Measurements from ENCODE around the gene KSR2. TPM values are rescaled to one million over a fixed set of nuclear protein-coding genes. Genes with fewer than 3 reads are reported as not detected.
"Not testable (repeated sequence)": the region's sequence is repeated elsewhere in the genome, so short reads cannot be mapped to it uniquely, and the experiment has no call there.

The KSR2 gene
- total RNA-seq, 1 donor from 2014 or later: 0.78 TPM

- DNase-seq: no peak
Observed at GRCh38 chr12:117821480-117822175, 147.2 kb downstream of the KSR2 start.

GRCh38 chr12:117820216-117820907, 148.4 kb downstream of the KSR2 start:
- no peak for DNase-seq

- DNase-seq: no peak
Observed at GRCh38 chr12:117819160-117819559, 149.6 kb downstream of the KSR2 start.

- DNase-seq: no peak
Observed at GRCh38 chr12:117818400-117818799, 150.4 kb downstream of the KSR2 start.

GRCh38 chr12:117809509-117809908, 159.3 kb downstream of the KSR2 start:
- DNase-seq: no peak

GRCh38 chr12:117807946-117808345, 160.8 kb downstream of the KSR2 start:
- DNase-seq: no peak

- DNase-seq: no peak
Observed at GRCh38 chr12:117807355-117807754, 161.4 kb downstream of the KSR2 start.

- no peak for DNase-seq
Observed at GRCh38 chr12:117805865-117806264, 162.9 kb downstream of the KSR2 start.

- DNase-seq: no peak
Observed at GRCh38 chr12:117803001-117803400, 165.8 kb downstream of the KSR2 start.

- not testable (repeated sequence) for DNase-seq
Observed at GRCh38 chr12:117800711-117801110, 168.1 kb downstream of the KSR2 start.

- DNase-seq: no peak
Observed at GRCh38 chr12:117797202-117797601, 171.6 kb downstream of the KSR2 start.

- no peak for DNase-seq
Observed at GRCh38 chr12:117792877-117793424, 175.8 kb downstream of the KSR2 start.

- DNase-seq: no peak
Observed at GRCh38 chr12:117792471-117792870, 176.3 kb downstream of the KSR2 start.

GRCh38 chr12:117790948-117791347, 177.8 kb downstream of the KSR2 start:
- DNase-seq: no peak

GRCh38 chr12:117790198-117790597, 178.6 kb downstream of the KSR2 start:
- DNase-seq: no peak

GRCh38 chr12:117789195-117789912, 179.4 kb downstream of the KSR2 start:
- no peak for DNase-seq

- no peak for DNase-seq
Observed at GRCh38 chr12:117778656-117779055, 190.1 kb downstream of the KSR2 start.

- no peak for DNase-seq
Observed at GRCh38 chr12:117774941-117775775, 193.6 kb downstream of the KSR2 start.

GRCh38 chr12:117768860-117769259, 199.9 kb downstream of the KSR2 start:
- no peak for DNase-seq

GRCh38 chr12:117766008-117766407, 202.8 kb downstream of the KSR2 start:
- no peak for DNase-seq

- no peak for DNase-seq
Observed at GRCh38 chr12:117762143-117762542, 206.6 kb downstream of the KSR2 start.

GRCh38 chr12:117761528-117762100, 207.2 kb downstream of the KSR2 start:
- no peak for DNase-seq
